IPS-11a (cell line): ENCODE data around the gene PLXNA1.

Experiments
- H3K4me3 ChIP-seq: one replicate; pipeline ENCODE4 v1.5.1; 2013; ENCODE audit warnings: low read depth, low read length, control low read depth

PLXNA1 gene

GRCh38 chr3:127015282-127016042 is 32.5 kb downstream of the PLXNA1 start:
- no peak overlapping the region for H3K4me3 ChIP-seq

- no peak overlapping the region for H3K4me3 ChIP-seq
Observed at GRCh38 chr3:127016043-127016343, 33.1 kb downstream of the PLXNA1 start.

DNA sequence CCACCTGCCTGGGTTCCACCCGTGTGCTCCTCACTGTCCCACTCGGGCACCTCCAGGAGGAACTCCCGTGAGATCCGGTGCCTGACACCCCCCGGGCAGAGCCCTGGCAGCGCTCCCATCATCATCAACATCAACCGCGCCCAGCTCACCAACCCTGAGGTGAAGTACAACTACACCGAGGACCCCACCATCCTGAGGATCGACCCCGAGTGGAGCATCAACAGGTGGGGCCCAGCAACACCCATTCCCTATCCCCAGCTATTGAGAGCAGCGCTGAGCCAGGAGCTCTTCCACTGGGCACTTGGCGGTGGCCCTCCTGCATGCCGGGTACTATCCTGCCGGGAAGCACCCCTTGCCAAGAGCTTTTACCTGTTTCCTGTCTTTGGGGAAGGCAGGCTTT is 33.5 kb downstream of the PLXNA1 start:
- no peak overlapping the region for H3K4me3 ChIP-seq

GRCh38 chr3:127017229-127017628 is 34.3 kb downstream of the PLXNA1 start:
- H3K4me3 ChIP-seq = no peak overlapping the region

GRCh38 chr3:127017781-127018180 is 34.9 kb downstream of the PLXNA1 start:
- no peak overlapping the region for H3K4me3 ChIP-seq

- no peak overlapping the region for H3K4me3 ChIP-seq
Observed at GRCh38 chr3:127018306-127018828, 35.5 kb downstream of the PLXNA1 start.

- H3K4me3 ChIP-seq = no peak overlapping the region
Observed at GRCh38 chr3:127019449-127019848, 36.5 kb downstream of the PLXNA1 start.

DNA sequence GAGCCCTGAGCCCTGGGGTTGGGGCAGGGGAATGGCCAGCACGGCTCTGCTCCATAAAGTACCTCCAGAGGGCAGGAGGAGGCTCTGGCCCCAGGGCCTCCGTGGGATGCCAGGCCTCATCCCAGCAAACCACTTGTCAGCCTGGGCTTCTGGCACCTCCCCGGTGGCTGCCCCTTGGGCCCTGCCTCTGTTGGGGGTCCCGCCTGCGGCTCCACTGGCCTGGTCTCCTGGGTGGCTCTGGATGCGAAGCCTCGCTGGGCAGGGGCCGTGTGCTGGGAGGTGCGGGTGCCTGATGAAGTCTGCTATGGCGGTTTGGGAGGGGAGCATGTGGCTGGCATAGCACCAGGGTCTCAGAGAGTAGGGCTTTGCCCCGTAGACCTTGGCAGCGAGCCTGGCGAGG is 37.6 kb downstream of the PLXNA1 start:
- H3K4me3 ChIP-seq = no peak overlapping the region

GRCh38 chr3:127022849-127023248 is 39.9 kb downstream of the PLXNA1 start:
- no peak overlapping the region for H3K4me3 ChIP-seq

DNA sequence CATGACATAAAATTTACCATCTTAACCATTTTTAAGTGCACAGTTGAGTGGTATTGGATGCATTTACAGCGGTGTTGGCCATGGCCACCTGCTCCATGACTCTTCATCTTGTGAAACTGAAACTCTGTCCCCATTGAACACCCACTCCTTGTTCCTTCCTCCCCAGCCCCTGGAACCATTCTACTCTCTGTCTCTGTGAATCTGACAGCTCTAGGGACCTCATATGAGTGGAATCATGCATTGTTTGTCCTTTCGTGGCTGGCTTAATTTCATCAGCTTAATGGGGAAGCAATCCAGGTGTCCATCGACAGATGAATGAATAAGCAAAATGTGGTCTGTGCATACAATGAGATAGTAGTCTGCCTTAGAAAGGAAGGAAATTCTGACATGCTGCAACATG is 42.5 kb downstream of the PLXNA1 start:
- no peak overlapping the region for H3K4me3 ChIP-seq

GRCh38 chr3:127026036-127026435 is 43.1 kb downstream of the PLXNA1 start:
- H3K4me3 ChIP-seq = no peak overlapping the region

DNA sequence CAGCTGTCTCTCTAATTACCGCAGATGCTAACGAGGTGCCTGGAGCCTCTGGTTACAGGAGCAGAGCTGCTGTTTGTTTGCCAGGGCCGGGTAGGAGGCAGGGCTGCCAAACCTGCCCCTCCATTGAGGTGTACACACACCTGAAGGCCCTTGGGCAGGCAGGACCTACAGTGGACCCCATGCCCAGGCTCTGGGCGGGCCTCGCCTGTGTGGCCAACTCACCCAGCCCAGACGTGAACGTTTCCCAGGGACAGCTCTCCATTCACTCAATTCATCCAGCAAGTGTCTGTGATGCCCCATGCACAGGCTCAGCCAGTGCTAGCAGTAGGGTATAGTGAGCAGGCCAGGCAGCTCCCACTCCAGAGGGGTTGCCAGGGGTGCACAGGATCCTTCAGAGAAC is 43.7 kb downstream of the PLXNA1 start:
- no peak overlapping the region for H3K4me3 ChIP-seq

DNA sequence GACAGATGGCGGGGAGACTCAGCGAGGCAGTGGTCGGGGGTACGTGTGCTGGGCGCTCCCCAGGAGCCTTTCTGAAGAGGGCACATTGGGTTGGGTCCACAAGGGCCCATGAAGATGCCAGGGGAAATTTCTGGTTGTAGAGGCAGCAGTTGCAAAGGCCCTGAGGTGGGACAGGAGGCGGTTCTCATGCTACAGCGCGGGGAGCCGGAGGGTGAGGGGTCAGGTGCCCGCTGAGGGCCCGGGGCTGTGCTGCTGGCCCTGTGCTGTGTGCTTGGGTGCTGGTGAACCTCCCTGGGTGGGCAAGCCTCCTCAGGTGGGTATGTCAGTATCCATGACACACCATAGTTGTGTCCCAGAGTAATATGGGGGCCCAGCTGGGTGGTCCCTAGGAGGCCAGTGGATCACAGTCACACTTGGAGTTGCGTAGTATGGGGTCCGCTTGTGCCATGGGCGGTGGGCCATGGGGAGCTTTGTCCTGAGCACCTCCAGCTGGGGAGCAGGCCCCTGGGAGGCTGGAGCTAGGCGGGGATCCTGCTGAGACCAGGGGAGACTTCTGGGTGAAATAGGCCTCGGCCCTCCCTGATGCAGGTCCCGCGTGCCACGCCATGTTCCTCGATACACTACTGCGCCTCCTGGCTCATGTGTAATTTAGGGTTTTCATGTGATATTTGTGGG is 44.3 kb downstream of the PLXNA1 start:
- H3K4me3 ChIP-seq = no peak overlapping the region

GRCh38 chr3:127027811-127028548 is 45.1 kb downstream of the PLXNA1 start:
- H3K4me3 ChIP-seq = no peak overlapping the region

GRCh38 chr3:127028781-127029657 is 46.1 kb downstream of the PLXNA1 start:
- no peak overlapping the region for H3K4me3 ChIP-seq

DNA sequence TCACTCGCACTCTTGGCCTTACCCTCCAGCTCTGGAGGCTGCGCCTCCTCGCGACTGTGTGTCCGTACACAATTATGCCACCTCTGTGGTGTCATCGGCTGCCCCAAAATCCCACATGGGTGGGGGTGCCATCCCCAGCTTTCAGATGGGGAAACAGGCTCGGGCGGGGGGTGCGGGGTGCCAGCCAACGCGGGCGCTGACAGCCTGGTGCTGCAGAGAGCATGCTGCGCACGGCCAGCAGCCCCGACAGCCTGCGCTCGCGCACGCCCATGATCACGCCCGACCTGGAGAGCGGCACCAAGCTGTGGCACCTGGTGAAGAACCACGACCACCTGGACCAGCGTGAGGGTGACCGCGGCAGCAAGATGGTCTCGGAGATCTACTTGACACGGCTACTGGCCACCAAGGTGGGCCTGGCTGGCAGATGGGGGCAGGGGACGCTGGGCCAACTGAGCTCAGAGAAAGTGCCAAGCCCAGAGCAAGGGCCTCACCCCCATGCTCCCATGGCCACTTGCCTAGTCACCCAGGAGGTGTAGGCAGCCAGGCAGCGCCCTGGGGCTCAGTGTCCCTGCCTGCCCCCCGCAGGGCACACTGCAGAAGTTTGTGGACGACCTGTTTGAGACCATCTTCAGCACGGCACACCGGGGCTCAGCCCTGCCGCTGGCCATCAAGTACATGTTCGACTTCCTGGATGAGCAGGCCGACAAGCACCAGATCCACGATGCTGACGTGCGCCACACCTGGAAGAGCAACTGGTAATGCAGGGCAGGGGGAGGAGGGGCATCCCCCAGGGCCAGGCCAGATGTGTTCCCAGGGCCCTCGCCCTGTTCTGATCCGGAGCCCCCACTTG is 47.0 kb downstream of the PLXNA1 start:
- H3K4me3 ChIP-seq = no peak overlapping the region

DNA sequence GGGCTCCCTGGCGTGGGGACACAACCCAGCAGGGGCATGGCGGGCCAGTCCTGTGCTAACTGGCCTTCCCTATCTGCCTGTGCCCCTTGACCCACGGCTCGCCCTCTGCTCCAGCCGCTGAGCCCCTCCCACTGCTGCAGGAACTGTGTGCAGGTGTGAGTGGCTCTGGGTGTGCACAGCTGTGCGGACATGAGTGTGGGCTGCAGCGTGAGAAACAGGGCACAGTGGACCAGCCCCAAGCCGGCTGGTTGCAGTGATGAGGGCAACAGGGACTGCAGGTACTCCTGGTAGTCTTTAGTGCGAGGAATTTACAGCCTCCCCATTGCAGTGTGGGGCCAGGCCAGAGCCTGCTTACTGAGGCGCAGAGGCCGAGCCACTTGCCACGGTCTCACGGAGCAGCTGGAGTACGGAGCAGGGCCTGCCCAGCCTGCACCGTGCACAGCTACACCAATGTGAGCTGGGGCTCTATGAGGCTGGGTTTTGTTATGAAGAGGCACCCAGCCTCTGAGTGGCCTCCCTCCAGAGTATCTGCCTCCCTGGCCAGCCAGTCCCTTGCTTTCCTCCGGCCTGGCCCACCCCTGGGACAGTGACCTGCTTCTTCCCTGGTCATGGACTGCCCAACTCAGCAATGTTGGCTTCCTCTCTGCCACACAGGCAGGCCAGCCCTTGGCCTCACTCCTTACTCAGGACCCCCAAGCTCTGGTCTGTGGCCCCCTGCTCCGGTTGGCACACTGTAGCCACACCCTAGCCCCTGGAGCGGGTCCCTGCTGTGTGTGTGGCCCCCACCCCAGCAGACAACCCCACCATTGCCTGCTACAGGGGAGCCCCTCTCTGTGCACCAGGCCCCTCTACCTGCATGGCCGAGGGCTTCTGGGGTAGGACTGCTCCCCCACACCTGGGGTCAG is 47.8 kb downstream of the PLXNA1 start:
- no peak overlapping the region for H3K4me3 ChIP-seq

GRCh38 chr3:127031413-127031810 is 48.5 kb downstream of the PLXNA1 start:
- no peak overlapping the region for H3K4me3 ChIP-seq

DNA sequence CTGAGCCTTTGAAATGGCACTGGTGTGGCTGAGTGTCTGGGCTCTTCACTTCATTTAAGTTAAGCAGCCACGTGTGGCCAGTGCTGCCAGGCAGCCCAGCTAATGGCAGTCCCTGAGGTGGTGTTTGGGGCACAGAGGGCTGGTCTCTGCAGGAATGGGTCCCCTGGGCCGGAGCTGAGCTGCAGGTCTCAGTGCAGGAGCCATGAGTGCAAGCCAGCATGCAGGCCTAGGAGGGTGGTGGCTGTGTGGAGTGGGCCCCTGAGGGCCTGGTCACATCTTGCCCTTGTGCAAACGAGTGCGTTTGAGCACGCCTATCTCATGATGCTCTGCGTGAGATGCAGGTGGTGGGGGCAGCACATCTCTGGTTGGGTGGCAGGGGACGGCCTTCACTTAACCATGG is 48.9 kb downstream of the PLXNA1 start:
- no peak overlapping the region for H3K4me3 ChIP-seq
